ENCODE measurements around the gene TAF11L9.
"Not testable (repeated sequence)": the region's sequence is repeated elsewhere in the genome, so short reads cannot be mapped to it uniquely, and the experiment has no call there.

The TAF11L9 gene

DNA sequence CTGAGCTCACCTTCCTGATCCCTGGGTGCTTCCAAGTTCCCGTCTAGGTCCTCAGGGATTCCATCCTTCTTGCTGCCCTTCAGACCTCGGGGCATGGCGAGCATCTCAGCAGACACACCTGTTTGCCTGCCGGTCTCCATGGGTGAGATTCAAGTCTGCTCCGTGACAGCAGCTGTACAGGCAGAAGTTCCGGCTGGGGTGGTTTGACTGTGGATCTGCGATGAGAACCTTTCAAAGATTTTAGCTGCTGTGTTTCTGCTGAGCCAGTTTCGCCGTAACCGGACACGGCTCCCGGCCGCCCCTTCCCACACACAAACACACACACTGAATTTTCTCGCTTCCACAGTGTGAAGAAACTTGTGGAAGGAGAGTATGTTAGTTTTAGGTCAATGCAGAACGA, at the start of gene TAF11L9:
TAF11L9 (minus strand) TSS at position 140 of the 400 bp plus-strand sequence.
- not testable (repeated sequence) for DNase-seq

DNA sequence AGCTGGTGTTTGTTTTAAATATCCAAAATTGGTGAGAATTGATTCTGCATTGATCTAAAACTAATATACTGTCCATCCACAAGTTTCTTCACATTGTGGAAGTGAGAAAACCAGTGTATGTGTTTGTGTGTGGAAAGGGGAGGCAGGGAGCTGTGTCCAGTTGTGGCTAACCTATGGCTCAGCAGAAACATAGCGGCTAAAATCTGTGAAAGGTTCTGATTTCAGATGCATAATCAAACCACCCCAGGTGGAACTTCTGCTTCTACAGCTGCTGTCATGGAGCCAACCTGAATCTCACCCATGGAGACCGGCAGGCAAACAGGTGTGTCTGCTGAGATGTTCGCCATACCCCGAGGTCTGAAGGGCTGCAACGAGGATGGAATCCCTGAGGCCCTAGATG, 40.0 kb upstream of the TAF11L9 start, which contains the start of gene TAF11L14:
TAF11L14 (plus strand) TSS at position 301 of the 400 bp plus-strand sequence.
- no peak for DNase-seq

DNA sequence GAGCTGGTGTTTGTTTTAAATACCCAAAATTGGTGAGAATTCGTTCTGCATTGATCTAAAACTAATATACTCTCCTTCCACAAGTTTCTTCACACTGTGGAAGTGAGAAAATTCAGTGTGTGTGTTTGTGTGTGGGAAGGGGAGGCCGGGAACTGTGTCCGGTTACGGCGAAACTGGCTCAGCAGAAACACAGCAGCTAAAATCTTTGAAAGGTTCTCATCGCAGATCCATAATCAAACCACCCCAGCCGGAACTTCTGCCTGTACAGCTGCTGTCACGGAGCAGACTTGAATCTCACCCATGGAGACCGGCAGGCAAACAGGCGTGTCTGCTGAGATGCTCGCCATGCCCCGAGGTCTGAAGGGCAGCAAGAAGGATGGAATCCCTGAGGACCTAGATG, 37.6 kb upstream of the TAF11L9 start, which contains the start of gene TAF11L13:
TAF11L13 (plus strand) TSS at position 301 of the 400 bp plus-strand sequence.
- not testable (repeated sequence) for DNase-seq

DNA sequence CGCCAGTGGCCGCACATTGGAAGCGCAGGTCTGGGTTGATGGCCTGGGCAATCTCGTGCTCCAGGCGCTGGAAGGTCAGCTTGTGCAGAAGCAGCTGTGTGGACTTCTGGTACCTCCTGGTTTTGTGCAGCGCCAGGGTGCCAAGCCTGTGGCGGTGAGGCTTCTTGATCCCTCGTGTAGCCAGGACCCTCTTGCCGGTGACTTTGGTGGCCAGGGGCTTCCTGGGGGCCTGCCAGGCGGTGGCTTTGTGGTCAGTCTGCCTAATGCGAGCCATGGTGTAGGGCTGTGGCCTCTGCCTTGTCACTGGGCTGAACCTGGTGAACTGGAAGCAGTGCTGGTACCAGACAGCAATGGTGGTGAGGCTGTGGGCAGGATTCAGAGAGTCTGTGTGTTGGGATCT, 31.5 kb upstream of the TAF11L9 start:
- DNase-seq, result no peak

DNA sequence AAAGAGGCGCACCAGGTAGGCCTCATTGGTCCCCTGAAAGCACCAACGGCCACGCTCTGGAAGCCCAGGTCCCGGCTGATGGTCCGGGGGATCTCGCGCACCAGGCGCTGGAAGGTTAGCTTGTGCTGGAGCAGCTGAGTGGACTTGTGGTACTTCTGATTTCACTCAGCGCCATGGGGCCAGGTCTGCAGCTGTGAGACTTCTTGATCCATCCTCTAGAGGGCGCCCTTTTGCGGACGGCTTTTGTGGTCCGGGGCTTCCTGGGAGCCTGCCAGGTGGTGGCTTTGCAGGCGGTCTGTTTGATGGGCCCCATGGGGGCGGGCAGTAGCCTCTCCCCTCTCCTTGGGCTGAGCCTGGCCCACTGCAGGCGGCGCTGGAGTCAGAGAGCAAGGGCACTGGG, 26.4 kb upstream of the TAF11L9 start:
- no peak for DNase-seq

DNA sequence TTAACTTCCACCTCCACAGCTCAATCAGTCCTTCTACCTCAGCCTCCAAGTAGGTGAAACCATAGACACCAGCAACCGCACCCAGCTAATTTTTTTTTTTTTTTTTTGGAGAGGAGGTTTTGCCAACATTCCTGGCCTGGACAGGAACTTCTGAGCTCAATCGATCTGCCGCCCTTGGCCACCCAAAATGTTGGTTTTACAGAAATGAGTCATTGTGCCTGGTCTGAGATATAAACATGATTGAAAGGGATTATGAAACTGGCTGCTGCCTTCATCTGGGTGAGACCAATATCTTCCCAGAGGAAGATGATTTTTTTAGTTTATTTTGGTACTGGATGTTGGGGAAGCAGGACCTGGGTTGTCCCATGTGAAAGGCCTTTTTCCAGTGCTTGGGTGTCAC, 25.2 kb upstream of the TAF11L9 start:
- DNase-seq, result no peak

DNA sequence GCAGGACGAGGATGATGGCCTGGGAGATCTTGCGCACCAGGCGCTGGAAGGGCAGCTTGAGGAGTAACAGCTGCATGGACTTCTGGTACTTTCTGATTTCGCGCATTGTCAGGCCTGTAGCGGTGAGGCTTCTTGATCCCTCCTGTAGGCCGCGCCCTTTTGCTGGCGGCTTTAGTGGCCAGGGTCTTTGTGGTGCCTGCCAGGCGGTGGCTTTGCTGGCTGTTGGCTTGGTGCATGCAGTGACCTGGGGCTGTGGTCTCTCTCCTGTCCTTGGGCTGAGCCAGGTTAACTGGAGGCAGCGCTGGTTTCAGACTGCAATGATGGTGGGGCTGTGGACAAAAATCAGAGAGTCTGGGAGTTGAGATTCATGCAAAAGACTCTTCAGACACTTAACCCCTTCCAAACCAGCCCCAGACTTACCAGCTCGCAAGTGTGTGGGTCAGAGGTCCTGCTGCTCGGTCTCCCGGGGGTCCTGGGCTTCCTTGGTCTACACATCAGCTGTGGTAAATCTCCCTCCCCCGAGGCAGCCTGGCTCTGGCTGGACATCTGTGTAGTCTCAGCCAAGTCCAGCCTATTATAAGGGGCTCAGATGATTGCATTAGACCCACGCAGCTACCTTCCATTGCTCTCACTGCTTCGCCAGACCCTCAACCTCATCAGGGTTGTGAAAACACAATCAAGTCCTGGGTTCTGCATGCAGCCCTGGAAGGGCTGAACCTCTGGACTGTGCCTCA, 20.8 kb upstream of the TAF11L9 start:
- DNase-seq, result no peak

DNA sequence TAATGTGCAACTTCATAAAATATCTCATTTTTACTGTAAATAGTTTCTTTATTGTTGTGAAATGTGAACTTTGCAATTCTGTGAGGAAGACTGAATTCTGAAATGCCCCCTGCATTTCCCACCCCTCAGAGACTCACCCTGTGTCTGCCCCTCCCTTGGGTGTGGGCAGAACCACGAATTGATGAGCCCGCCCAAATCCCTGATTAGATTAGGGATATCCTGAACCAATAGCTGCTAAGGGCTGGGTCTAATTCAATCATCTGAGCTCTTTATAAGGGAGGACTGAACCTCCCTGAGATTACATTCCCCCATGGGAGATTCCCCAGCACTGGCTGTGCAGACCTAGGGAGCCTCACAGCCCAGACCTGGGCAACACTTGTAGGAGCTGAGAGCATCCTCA, 15.9 kb upstream of the TAF11L9 start, which contains the start of gene TAF11L12:
TAF11L12 (plus strand) TSS at position 301 of the 400 bp plus-strand sequence.
- DNase-seq, result not testable (repeated sequence)

DNA sequence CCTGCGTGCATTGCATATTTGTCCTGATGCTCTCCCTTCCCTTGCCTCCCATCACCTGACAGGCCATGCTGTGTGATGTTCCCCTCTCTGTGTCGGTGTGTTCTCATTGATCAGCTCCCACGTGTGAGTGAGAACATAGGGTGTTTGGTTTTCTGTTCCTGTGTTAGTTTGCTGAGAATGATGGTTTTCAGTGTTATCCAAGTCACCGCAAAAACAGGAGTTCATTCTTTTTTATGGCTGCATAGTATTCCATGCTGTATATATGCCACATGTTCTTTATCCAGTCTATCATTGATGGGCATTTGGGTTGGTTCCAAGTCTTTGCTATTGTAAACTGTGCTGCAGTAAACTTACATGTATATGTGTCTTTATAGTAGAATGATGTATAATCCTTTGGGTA, 13.3 kb upstream of the TAF11L9 start:
- not testable (repeated sequence) for DNase-seq

DNA sequence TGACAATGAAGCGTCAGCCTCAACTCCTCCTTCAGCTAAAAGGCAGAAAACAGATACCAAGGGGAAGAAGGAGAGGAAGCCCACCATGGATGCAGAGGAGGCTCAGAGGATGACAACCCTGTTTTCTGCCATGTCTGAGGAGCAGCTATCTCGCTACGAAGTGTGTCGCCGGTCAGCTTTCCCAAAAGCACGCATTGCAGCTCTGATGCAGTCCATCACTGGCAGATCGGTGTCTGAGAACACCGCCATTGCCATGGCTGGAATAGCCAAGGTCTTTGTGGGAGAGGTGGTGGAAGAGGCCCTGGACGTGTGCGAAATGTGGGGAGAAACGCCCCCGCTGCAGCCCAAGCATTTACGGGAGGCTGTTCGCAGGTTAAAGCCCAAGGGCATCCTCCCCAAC, 10.8 kb upstream of the TAF11L9 start:
- no peak for DNase-seq

DNA sequence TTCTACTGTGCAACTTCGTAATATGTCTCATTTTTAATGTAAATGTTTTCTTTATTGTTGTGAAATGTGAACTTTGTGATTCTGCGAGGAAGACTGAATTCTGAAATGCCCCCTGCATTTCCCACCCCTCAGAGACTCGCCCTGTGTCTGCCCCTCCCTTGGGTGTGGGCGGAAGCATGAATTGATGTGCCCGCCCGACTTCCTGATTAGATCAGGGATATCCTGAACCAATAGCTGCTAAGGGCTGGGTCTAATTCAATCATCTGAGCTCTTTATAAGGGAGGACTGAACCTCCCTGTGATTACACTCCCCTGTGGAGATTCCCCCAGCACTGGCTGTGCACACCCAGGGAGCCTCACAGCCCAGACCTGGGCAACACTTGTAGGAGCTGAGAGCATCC, 9.7 kb upstream of the TAF11L9 start, which contains the start of gene TAF11L11:
TAF11L11 (plus strand) TSS at position 304 of the 400 bp plus-strand sequence.
- DNase-seq, result not testable (repeated sequence)

DNA sequence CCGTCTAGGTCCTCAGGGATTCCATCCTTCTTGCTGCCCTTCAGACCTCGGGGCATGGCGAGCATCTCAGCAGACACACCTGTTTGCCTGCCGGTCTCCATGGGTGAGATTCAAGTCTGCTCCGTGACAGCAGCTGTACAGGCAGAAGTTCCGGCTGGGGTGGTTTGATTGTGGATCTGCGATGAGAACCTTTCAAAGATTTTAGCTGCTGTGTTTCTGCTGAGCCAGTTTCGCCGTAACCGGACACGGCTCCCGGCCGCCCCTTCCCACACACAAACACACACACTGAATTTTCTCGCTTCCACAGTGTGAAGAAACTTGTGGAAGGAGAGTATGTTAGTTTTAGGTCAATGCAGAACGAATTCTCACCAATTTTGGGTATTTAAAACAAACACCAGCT, 3.5 kb upstream of the TAF11L9 start, which contains the start of gene TAF11L10:
TAF11L10 (minus strand) TSS at position 101 of the 400 bp plus-strand sequence.
- DNase-seq, result not testable (repeated sequence)

DNA sequence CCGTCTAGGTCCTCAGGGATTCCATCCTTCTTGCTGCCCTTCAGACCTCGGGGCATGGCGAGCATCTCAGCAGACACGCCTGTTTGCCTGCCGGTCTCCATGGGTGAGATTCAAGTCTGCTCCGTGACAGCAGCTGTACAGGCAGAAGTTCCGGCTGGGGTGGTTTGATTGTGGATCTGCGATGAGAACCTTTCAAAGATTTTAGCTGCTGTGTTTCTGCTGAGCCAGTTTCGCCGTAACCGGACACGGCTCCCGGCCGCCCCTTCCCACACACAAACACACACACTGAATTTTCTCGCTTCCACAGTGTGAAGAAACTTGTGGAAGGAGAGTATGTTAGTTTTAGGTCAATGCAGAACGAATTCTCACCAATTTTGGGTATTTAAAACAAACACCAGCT, 3.3 kb downstream of the TAF11L9 start, which contains the start of gene TAF11L8:
TAF11L8 (minus strand) TSS at position 101 of the 400 bp plus-strand sequence.
- DNase-seq, result not testable (repeated sequence)

DNA sequence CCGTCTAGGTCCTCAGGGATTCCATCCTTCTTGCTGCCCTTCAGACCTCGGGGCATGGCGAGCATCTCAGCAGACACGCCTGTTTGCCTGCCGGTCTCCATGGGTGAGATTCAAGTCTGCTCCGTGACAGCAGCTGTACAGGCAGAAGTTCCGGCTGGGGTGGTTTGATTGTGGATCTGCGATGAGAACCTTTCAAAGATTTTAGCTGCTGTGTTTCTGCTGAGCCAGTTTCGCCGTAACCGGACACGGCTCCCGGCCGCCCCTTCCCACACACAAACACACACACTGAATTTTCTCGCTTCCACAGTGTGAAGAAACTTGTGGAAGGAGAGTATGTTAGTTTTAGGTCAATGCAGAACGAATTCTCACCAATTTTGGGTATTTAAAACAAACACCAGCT, 8.5 kb downstream of the TAF11L9 start, which contains the start of gene TAF11L7:
TAF11L7 (minus strand) TSS at position 101 of the 400 bp plus-strand sequence.
- DNase-seq, result not testable (repeated sequence)

Data from DMS79 (cell line).